ENCODE measurements around the gene SERPINA1.

Gene SERPINA1

GRCh38 chr14:94406910-94407309, 18.5 kb upstream of the SERPINA1 start:
- in situ Hi-C loops (cut with MboI; ENCODE audit: low sequenced_read_pairs, unreplicated experiment): no loop called here
- no peak for DNase-seq (ENCODE audit: low spot score)
- no peak for TF ChIP-seq CTCF (IDR thresholded peaks at IDR 0.05; ENCODE audit: borderline replicate concordance, control extremely low read depth, extremely low read depth, insufficient read depth, missing control alignments)

- in situ Hi-C loops (cut with MboI; ENCODE audit: low sequenced_read_pairs, unreplicated experiment): no loop called here
- TF ChIP-seq CTCF (IDR thresholded peaks at IDR 0.05; ENCODE audit: borderline replicate concordance, control extremely low read depth, extremely low read depth, insufficient read depth, missing control alignments): no peak
- DNase-seq (ENCODE audit: low spot score): no peak
These were observed 17.1 kb upstream of the SERPINA1 start for GRCh38 chr14:94405486-94405885.

- no peak for DNase-seq (ENCODE audit: low spot score)
- in situ Hi-C loops (cut with MboI; ENCODE audit: low sequenced_read_pairs, unreplicated experiment): no loop called here
- TF ChIP-seq CTCF (IDR thresholded peaks at IDR 0.05; ENCODE audit: borderline replicate concordance, control extremely low read depth, extremely low read depth, insufficient read depth, missing control alignments): no peak
These were observed 16.2 kb upstream of the SERPINA1 start for GRCh38 chr14:94404561-94404960.

GRCh38 chr14:94403312-94403932, 15.0 kb upstream of the SERPINA1 start:
- no peak for TF ChIP-seq CTCF (IDR thresholded peaks at IDR 0.05; ENCODE audit: borderline replicate concordance, control extremely low read depth, extremely low read depth, insufficient read depth, missing control alignments)
- in situ Hi-C loops (cut with MboI; ENCODE audit: low sequenced_read_pairs, unreplicated experiment): no loop called here
- DNase-seq (ENCODE audit: low spot score): no peak

- TF ChIP-seq CTCF (IDR thresholded peaks at IDR 0.05; ENCODE audit: borderline replicate concordance, control extremely low read depth, extremely low read depth, insufficient read depth, missing control alignments): no peak
- in situ Hi-C loops (cut with MboI; ENCODE audit: low sequenced_read_pairs, unreplicated experiment): no loop called here
- DNase-seq (ENCODE audit: low spot score): no peak
These were observed 12.7 kb upstream of the SERPINA1 start for GRCh38 chr14:94401083-94401482.

- TF ChIP-seq CTCF (IDR thresholded peaks at IDR 0.05; ENCODE audit: borderline replicate concordance, control extremely low read depth, extremely low read depth, insufficient read depth, missing control alignments): no peak
- DNase-seq (ENCODE audit: low spot score): no peak
- in situ Hi-C loops (cut with MboI; ENCODE audit: low sequenced_read_pairs, unreplicated experiment): no loop called here
These were observed 12.0 kb upstream of the SERPINA1 start for GRCh38 chr14:94400422-94400841.

Data from GM13976 (cell line).